Measurements from ENCODE around the gene CIT.

CIT gene

GRCh38 chr12:119843100-119843499 lies 34.0 kb downstream of the CIT start:
- no peak for DNase-seq

- no peak for DNase-seq
Measured at GRCh38 chr12:119842380-119842779, 34.7 kb downstream of the CIT start.

GRCh38 chr12:119841433-119842210 lies 35.5 kb downstream of the CIT start:
- DNase-seq = no peak

GRCh38 chr12:119840582-119840981 lies 36.5 kb downstream of the CIT start:
- DNase-seq = no peak

GRCh38 chr12:119840168-119840567 lies 37.0 kb downstream of the CIT start:
- DNase-seq = no peak

GRCh38 chr12:119838826-119839600 lies 38.1 kb downstream of the CIT start:
- DNase-seq = no peak

- no peak for DNase-seq
Measured at GRCh38 chr12:119836781-119837180, 40.3 kb downstream of the CIT start.

- DNase-seq = no peak
Measured at GRCh38 chr12:119835068-119835467, 42.1 kb downstream of the CIT start.

- peak; percentile 29 for DNase-seq
Measured at GRCh38 chr12:119829439-119829838, 47.7 kb downstream of the CIT start.

- peak; percentile 40 for DNase-seq
Measured at GRCh38 chr12:119828300-119828699, 48.8 kb downstream of the CIT start.

GRCh38 chr12:119827760-119828159 lies 49.4 kb downstream of the CIT start:
- DNase-seq = no peak

- DNase-seq = no peak
Measured at GRCh38 chr12:119826661-119827445, 50.3 kb downstream of the CIT start.

- DNase-seq = no peak
Measured at GRCh38 chr12:119825262-119825661, 51.9 kb downstream of the CIT start.

GRCh38 chr12:119822046-119822445 lies 55.1 kb downstream of the CIT start:
- no peak for DNase-seq

GRCh38 chr12:119819322-119819721 lies 57.8 kb downstream of the CIT start:
- no peak for DNase-seq

GRCh38 chr12:119817546-119818343 lies 59.4 kb downstream of the CIT start:
- no peak for DNase-seq

GRCh38 chr12:119809023-119809422 lies 68.1 kb downstream of the CIT start:
- peak; percentile 21 for DNase-seq

- no peak for DNase-seq
Measured at GRCh38 chr12:119808441-119808840, 68.7 kb downstream of the CIT start.

- DNase-seq = no peak
Measured at GRCh38 chr12:119807380-119807779, 69.7 kb downstream of the CIT start.

- no peak for DNase-seq
Measured at GRCh38 chr12:119804011-119804641, 73.0 kb downstream of the CIT start.

- DNase-seq = no peak
Measured at GRCh38 chr12:119803381-119803791, 73.7 kb downstream of the CIT start.

- no peak for DNase-seq
Measured at GRCh38 chr12:119802472-119802871, 74.6 kb downstream of the CIT start.
